OCI-LY1 (cell line): ENCODE results near the gene PADI4.

Source experiments
- H2AFZ ChIP-seq: fragments of 200-600 bp; sonication (generic), shearing (Covaris generic); 2 replicates; pipeline ENCODE4 v1.6.0; 2014; ENCODE audit warnings: antibody characterized with exemption, mild to moderate bottlenecking, low read length
- H3F3A ChIP-seq: fragments of 200-600 bp; sonication (generic), shearing (Covaris generic); 2 replicates; pipeline ENCODE4 v1.6.0; 2014; ENCODE audit warnings: mild to moderate bottlenecking, antibody characterized with exemption, low read length, moderate library complexity; ENCODE audit not compliant: insufficient read depth
- H3K27ac ChIP-seq: fragments of 200-600 bp; sonication (generic); 2 replicates; pipeline ENCODE4 v1.5.1; 2014; ENCODE audit warnings: low read length, mixed run types, mild to moderate bottlenecking, low read depth; ENCODE audit not compliant: poor library complexity, severe bottlenecking
- H3K27me3 ChIP-seq: fragments of 200-600 bp; sonication (generic); 2 replicates; pipeline ENCODE4 v1.6.0; 2014; ENCODE audit warnings: antibody characterized with exemption, mild to moderate bottlenecking, low read length, moderate library complexity; ENCODE audit not compliant: insufficient read depth
- H3K36me3 ChIP-seq: fragments of 200-600 bp; sonication (generic); 2 replicates; pipeline ENCODE4 v1.6.1; 2014; ENCODE audit warnings: mild to moderate bottlenecking, antibody characterized with exemption, low read length, moderate library complexity, mixed read lengths; ENCODE audit not compliant: insufficient read depth
- H3K4me1 ChIP-seq: fragments of 200-600 bp; sonication (generic); 2 replicates; pipeline ENCODE4 v1.5.1; 2014; ENCODE audit warnings: mild to moderate bottlenecking, low read length, moderate library complexity; ENCODE audit not compliant: insufficient read depth, severe bottlenecking
- H3K4me2 ChIP-seq: fragments of 200-600 bp; sonication (generic), shearing (Covaris generic); 2 replicates; pipeline ENCODE4 v1.6.1; 2014; ENCODE audit warnings: low read length
- H3K4me3 ChIP-seq: fragments of 200-600 bp; sonication (generic); 2 replicates; pipeline ENCODE4 v1.5.1; 2014; ENCODE audit warnings: low read length, low read depth, mild to moderate bottlenecking, mixed read lengths; ENCODE audit not compliant: poor library complexity, severe bottlenecking
- H3K79me2 ChIP-seq: fragments of 200-600 bp; shearing (Covaris generic); 2 replicates; pipeline ENCODE4 v1.6.1; 2016; ENCODE audit warnings: mixed run types, low read length, mixed read lengths; ENCODE audit not compliant: insufficient read depth
- H3K9ac ChIP-seq: fragments of 200-600 bp; sonication (generic), shearing (Covaris generic); 2 replicates; pipeline ENCODE4 v1.6.1; 2014; ENCODE audit warnings: mild to moderate bottlenecking, low read length, mixed read lengths
- H3K9me2 ChIP-seq: fragments of 200-600 bp; sonication (generic), shearing (Covaris generic); 2 replicates; pipeline ENCODE4 v1.6.1; 2014; ENCODE audit warnings: low read depth, mild to moderate bottlenecking, low read length, mixed read lengths
- H3K9me3 ChIP-seq: fragments of 200-600 bp; shearing (Covaris generic); 2 replicates; pipeline ENCODE4 v1.6.1; 2014; ENCODE audit warnings: low read length, mixed read lengths
- H4K20me1 ChIP-seq: fragments of 200-600 bp; sonication (generic), shearing (Covaris generic); 2 replicates; pipeline ENCODE4 v1.6.0; 2016; ENCODE audit warnings: mild to moderate bottlenecking, low read length; ENCODE audit not compliant: insufficient read depth
- EZH2 ChIP-seq: fragments of 200-600 bp; sonication (generic), shearing (Covaris generic); IDR thresholded peaks from 2 replicates; pipeline ENCODE4 v1.8.0; 2017; ENCODE audit warnings: borderline replicate concordance, mixed run types, mild to moderate bottlenecking, antibody characterized with exemption, low read length, moderate library complexity, mixed read lengths
- TF ChIP-seq, protein P1 (sequence below): fragments of 200-600 bp; sonication (generic), shearing (Covaris generic); IDR thresholded peaks from 2 replicates; pipeline ENCODE4 v1.5.1; 2017; ENCODE audit warnings: mild to moderate bottlenecking, antibody characterized with exemption, low read length, moderate library complexity, mixed read lengths

The PADI4 gene

DNA sequence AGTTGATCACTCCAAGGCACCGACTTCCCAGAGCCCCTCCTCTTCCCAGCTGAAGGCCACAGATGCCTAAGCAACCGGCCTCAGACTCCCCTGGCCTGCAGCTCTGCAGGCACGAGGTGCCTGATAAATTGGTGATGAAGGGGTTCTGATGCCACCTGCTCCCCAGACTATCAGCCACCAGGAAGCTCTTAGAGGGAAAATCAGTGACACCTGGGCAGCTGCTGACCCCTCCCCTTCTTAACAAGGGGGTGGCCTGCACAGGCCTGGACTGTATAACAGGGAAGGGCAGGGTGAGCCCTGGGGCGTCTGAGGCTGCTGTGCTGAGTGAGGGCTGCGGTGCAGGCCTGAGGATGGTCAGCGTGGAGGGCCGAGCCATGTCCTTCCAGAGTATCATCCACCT, 63.9 kb downstream of the PADI4 start, which contains the start of gene PADI6:
Gene PADI6 (plus strand): TSS at position 301 of the 400 bp plus-strand sequence. CDS start 50 bp downstream, at position 351.
- H3K27ac ChIP-seq, result no peak within 1 kb of the TSS
- no peak within 1 kb of the TSS for H3K4me2 ChIP-seq
- TF ChIP-seq EZH2, result no peak
- TF ChIP-seq, protein P1, sequence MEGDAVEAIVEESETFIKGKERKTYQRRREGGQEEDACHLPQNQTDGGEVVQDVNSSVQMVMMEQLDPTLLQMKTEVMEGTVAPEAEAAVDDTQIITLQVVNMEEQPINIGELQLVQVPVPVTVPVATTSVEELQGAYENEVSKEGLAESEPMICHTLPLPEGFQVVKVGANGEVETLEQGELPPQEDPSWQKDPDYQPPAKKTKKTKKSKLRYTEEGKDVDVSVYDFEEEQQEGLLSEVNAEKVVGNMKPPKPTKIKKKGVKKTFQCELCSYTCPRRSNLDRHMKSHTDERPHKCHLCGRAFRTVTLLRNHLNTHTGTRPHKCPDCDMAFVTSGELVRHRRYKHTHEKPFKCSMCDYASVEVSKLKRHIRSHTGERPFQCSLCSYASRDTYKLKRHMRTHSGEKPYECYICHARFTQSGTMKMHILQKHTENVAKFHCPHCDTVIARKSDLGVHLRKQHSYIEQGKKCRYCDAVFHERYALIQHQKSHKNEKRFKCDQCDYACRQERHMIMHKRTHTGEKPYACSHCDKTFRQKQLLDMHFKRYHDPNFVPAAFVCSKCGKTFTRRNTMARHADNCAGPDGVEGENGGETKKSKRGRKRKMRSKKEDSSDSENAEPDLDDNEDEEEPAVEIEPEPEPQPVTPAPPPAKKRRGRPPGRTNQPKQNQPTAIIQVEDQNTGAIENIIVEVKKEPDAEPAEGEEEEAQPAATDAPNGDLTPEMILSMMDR, result no peak
- H3K9ac ChIP-seq, result no peak within 1 kb of the TSS
- H3K27me3 ChIP-seq, result peaks cover 11% of the 10 kb centered on the region; the same call in 1 of the 2 replicates
- H4K20me1 ChIP-seq, result no peaks in the 10 kb centered on the region
- no peaks in the 10 kb centered on the region for H3K4me1 ChIP-seq
- H3F3A ChIP-seq, result no peaks in the 10 kb centered on the region
- H3K4me3 ChIP-seq, result no peak within 1 kb of the TSS
- no peaks in the 10 kb centered on the region for H3K9me2 ChIP-seq
- no peak within 1 kb of the TSS for H2AFZ ChIP-seq
- H3K79me2 ChIP-seq, result no peaks in the 10 kb centered on the region
- H3K36me3 ChIP-seq, result no peaks in the 10 kb centered on the region
- H3K9me3 ChIP-seq, result no peaks in the 10 kb centered on the region

DNA sequence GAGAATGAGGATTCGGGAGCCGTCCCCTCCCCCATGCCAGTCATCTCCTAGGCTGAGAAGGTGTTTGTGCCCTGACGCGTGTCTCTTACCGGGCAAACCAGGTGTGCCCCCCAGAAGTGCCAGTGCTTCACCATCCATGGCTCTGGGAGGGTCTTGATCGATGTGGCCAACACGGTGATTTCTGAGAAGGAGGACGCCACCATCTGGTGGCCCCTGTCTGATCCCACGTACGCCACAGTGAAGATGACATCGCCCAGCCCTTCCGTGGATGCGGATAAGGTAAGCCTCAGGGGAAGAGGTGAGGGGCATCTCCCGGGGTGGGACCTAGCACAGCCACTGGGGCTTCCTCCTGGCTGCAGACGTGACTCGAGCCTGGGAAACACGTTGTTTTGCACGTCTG, 65.0 kb downstream of the PADI4 start:
- Histone ChIP-seq H3K4me2 (no peak overlapping the region), H3K9me3 (no peaks in the 10 kb centered on the region), H3K4me1 (no peaks in the 10 kb centered on the region), H3K4me3 (no peak overlapping the region), H2AFZ (no peak overlapping the region), H3K79me2 (no peaks in the 10 kb centered on the region), H3K27ac (no peak overlapping the region), H3K36me3 (no peaks in the 10 kb centered on the region), H4K20me1 (no peaks in the 10 kb centered on the region), H3F3A (no peaks in the 10 kb centered on the region), H3K9me2 (no peaks in the 10 kb centered on the region), H3K9ac (no peak overlapping the region), H3K27me3 (peaks cover 11% of the 10 kb centered on the region; the same call in 1 of the 2 replicates)
- no peak for TF ChIP-seq EZH2
- TF ChIP-seq, protein P1, result no peak

DNA sequence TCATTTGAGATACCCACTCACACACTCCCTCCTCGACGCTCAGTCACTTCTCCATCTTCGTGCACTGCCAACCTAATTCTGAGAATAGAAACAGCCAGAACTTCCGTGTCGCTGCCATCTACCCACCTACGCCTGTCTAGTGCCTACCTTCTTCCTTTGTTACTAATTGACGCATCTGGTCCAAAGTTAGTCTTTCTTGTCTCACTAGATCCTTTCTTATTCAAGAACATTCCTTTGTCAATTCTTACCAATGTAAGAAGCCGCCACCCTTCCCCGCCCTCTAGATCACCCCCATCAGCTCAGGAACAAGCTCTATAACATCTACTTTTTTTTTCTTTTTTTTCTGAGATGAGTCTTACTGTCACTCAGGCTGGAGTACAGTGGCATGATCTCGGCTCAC, 67.7 kb downstream of the PADI4 start:
- Histone ChIP-seq H3K36me3 (no peaks in the 10 kb centered on the region), H3K4me1 (no peaks in the 10 kb centered on the region), H3K79me2 (no peaks in the 10 kb centered on the region), H3K9me2 (no peaks in the 10 kb centered on the region), H4K20me1 (no peaks in the 10 kb centered on the region), H3K27ac (no peak overlapping the region), H3K4me3 (no peak overlapping the region), H3F3A (no peaks in the 10 kb centered on the region), H2AFZ (no peak overlapping the region), H3K4me2 (no peak overlapping the region), H3K9ac (no peak overlapping the region), H3K27me3 (peaks cover 11% of the 10 kb centered on the region; the same call in 1 of the 2 replicates), H3K9me3 (no peaks in the 10 kb centered on the region)
- TF ChIP-seq EZH2, result no peak
- TF ChIP-seq, protein P1, result no peak
